ENCODE results near the gene NWD2.

GRCh38 chr4:37415845-37416369, 171.4 kb downstream of the NWD2 start:
- TF ChIP-seq POLR2A (IDR thresholded peaks at IDR 0.05), result no peak
- TF ChIP-seq CTCF (IDR thresholded peaks at IDR 0.05), result no peak
